Spleen (tissue), 11 donors: ENCODE data around the gene POLR3GL. TPM values are rescaled to one million over a fixed set of nuclear protein-coding genes. Genes with fewer than 3 reads are reported as not detected.
A peak's percentile ranks its signal among the peaks of the same experiment; 100 is the strongest.

Experiments used
- DNase-seq: peaks from one replicate; pipeline ENCODE4 v3.0.0-alpha.2; 2020
- H3K27ac ChIP-seq, 8 donors: fragments of 200-600 bp; sonication (generic) in 7 of 8; 1 replicate in 4 of 8; 2 replicates in 4 of 8; pipeline versions ENCODE4 v1.5.0 to v1.8.0; 2016 to 2021; ENCODE audit warnings: inconsistent platforms in 4 of 8, mild to moderate bottlenecking in 4 of 8, moderate library complexity in 1 of 8
- H3K27me3 ChIP-seq, 7 donors: fragments of 200-600 bp; sonication (generic) in 6 of 7; replicated peaks in 1 of 7; 1 replicate in 4 of 7; 2 replicates in 3 of 7; pipeline versions ENCODE4 v1.5.0 to v1.8.0; 2016 to 2021; ENCODE audit warnings: inconsistent platforms in 3 of 7, mild to moderate bottlenecking in 1 of 7
- H3K36me3 ChIP-seq, 6 donors: fragments of 200-600 bp; sonication (generic) in 5 of 6; 1 replicate in 4 of 6; 2 replicates in 2 of 6; pipeline versions ENCODE4 v1.5.0 to v1.8.0; 2016 to 2021; ENCODE audit warnings: inconsistent platforms in 2 of 6
- H3K4me1 ChIP-seq, 6 donors: fragments of 200-600 bp; sonication (generic) in 5 of 6; 1 replicate in 3 of 6; 2 replicates in 3 of 6; pipeline versions ENCODE4 v1.5.0 to v1.8.0; 2016 to 2021; ENCODE audit warnings: inconsistent platforms in 3 of 6
- H3K4me3 ChIP-seq, 8 donors: fragments of 200-600 bp; sonication (generic) in 7 of 8; 1 replicate in 4 of 8; 2 replicates in 4 of 8; pipeline versions ENCODE4 v1.5.0 to v1.8.0; 2016 to 2021; ENCODE audit warnings: inconsistent platforms in 4 of 8, mild to moderate bottlenecking in 4 of 8, moderate library complexity in 2 of 8
- H3K9me3 ChIP-seq, 8 donors: fragments of 200-600 bp; sonication (generic) in 7 of 8; 1 replicate in 4 of 8; 2 replicates in 4 of 8; pipeline versions ENCODE4 v1.5.0 to v1.8.0; 2016 to 2021; ENCODE audit warnings: inconsistent platforms in 4 of 8
- CTCF ChIP-seq, 11 experiments: fragments of 200-600 bp in 7 of 11; fragments of 450-650 bp in 4 of 11; sonication (generic) in 4 of 11; IDR thresholded peaks in 8 of 11; conservative IDR thresholded peaks in 3 of 11; 1 replicate in 7 of 11; 2 replicates in 4 of 11; pipeline versions ENCODE4 v1.4.0 to v1.8.0; 2016 to 2021; ENCODE audit warnings: antibody characterized with exemption in 11 of 11, inconsistent platforms in 4 of 11, mild to moderate bottlenecking in 1 of 11
- POLR2A ChIP-seq, 3 donors: fragments of 450-650 bp; IDR thresholded peaks; one replicate each; pipeline ENCODE4 v1.5.1; 2017; ENCODE audit warnings: antibody characterized with exemption in 3 of 3, mild to moderate bottlenecking in 1 of 3
- POLR2AphosphoS5 ChIP-seq, 3 donors: sonication (generic); formaldehyde crosslinking; IDR thresholded peaks; one replicate each; pipeline ENCODE4 v1.5.1; 2017; ENCODE audit warnings: antibody characterized with exemption in 3 of 3
- WGBS, 5 donors: extraction: QIAGEN DNeasy Blood & Tissue Kit in 3 of 5; methylation state at CpG; one replicate each; pipeline versions ENCODE4 v1.1.5 to v1.1.7; 2013 to 2018; 5-methylcytosine and 5-hydroxymethylcytosine counted together
- intact Hi-C: fragments of 100-400 bp; cut with DNase I; formaldehyde crosslinking; loops from one replicate; pipeline ENCODE4 v1.15.0; 2023; ENCODE audit warnings: low total_unique reads
- polyA plus RNA-seq, 3 donors: library from polyadenylated mRNA; stranded (reverse); fragments of 200-250 nt; gene quantifications; one replicate each; pipeline ENCODE4 v1.2.1, GENCODE V29; 2013
- total RNA-seq, 7 donors: library from RNA; depleted of rRNA in 3 of 7; stranded (reverse); fragments of >200 nt in 3 of 7; fragmentation: NEBNext Ultra II Directional in 4 of 7; extraction: Animal tissue kit (Norgen Biotek cat#: 25700) in 4 of 7; gene quantifications; one replicate each; pipeline versions ENCODE4 v1.1.0 to v1.2.1, GENCODE V29; 2016 to 2021
- donor health status: healthy with polysubstance abuse.
- donor health status: DM: no; HTN: no; CAD: no; lungs with moderate emphysema.
- donor health status: DM: no; HTN: no; CAD: no.
- donor health status: Bipolar disorder and iron deficiency.
- donor health status: healthy.
- donor health status: DM: no; HTN: no; CAD: no.
- donor health status: DM: yes; HTN: yes; CAD: no.

Gene POLR3GL
- total and polyA plus RNA-seq, 10 donors: 22.1 to 69.2 (median 32.9) TPM

- H3K4me1 ChIP-seq: peaks cover 22 to 36% (median 31%) of the 10 kb centered on the region in 6 donors
- no peaks in the 10 kb centered on the region for H3K9me3 ChIP-seq
- TF ChIP-seq CTCF (IDR thresholded peaks at IDR 0.05 in 8 of 11, conservative IDR thresholded peaks at IDR 0.05 in 3 of 11) (no peak), POLR2A (IDR thresholded peaks at IDR 0.05) (no peak), POLR2AphosphoS5 (IDR thresholded peaks at IDR 0.05) (no peak)
- intact Hi-C loops: loop anchor here (5.0 kb wide), 1 partner anchor 38 kb away; no protein-coding TSS in a partner anchor
- DNase-seq: no peak
- WGBS, 5 donors: 79 to 89% (median 86%) methylated on average over 7 of the region's 7 CpGs
- H3K27ac ChIP-seq: peak overlapping the region in 4 of 8 donors; percentile 11 to 43 (median 26)
- H3K4me3 ChIP-seq: no peak overlapping the region
- peaks cover 0 to 14% (median 0%) of the 10 kb centered on the region in 6 donors for H3K36me3 ChIP-seq
- no peaks in the 10 kb centered on the region for H3K27me3 ChIP-seq
These were observed 10.2 kb downstream of the POLR3GL start for GRCh38 chr1:145974721-145975120.

- WGBS, 5 donors: 77 to 97% (median 90%) methylated on average over 4 of the region's 4 CpGs
- peaks cover 0 to 14% (median 0%) of the 10 kb centered on the region in 6 donors for H3K36me3 ChIP-seq
- H3K9me3 ChIP-seq: no peaks in the 10 kb centered on the region
- H3K27me3 ChIP-seq: no peaks in the 10 kb centered on the region
- intact Hi-C loops: loop anchor here (5.0 kb wide), 1 partner anchor 37 kb away; no protein-coding TSS in a partner anchor
- TF ChIP-seq CTCF (IDR thresholded peaks at IDR 0.05 in 8 of 11, conservative IDR thresholded peaks at IDR 0.05 in 3 of 11) (no peak), POLR2A (IDR thresholded peaks at IDR 0.05) (no peak), POLR2AphosphoS5 (IDR thresholded peaks at IDR 0.05) (no peak)
- peaks cover 27 to 41% (median 36%) of the 10 kb centered on the region in 6 donors for H3K4me1 ChIP-seq
- DNase-seq: no peak
- peak overlapping the region in 4 of 8 donors; percentile 11 to 43 (median 26) for H3K27ac ChIP-seq
- H3K4me3 ChIP-seq: no peak overlapping the region
These were observed 10.7 kb downstream of the POLR3GL start for GRCh38 chr1:145975216-145975615.

- Histone ChIP-seq H3K27me3 (no peaks in the 10 kb centered on the region), H3K36me3 (peaks cover 0 to 14% (median 0%) of the 10 kb centered on the region in 6 donors), H3K4me3 (no peak overlapping the region), H3K4me1 (peaks cover 45 to 59% (median 54%) of the 10 kb centered on the region in 6 donors), H3K27ac (peak overlapping the region; percentile 30 to 100 (median 98)), H3K9me3 (no peaks in the 10 kb centered on the region)
- TF ChIP-seq POLR2AphosphoS5 (IDR thresholded peaks at IDR 0.05) (no peak), CTCF (IDR thresholded peaks at IDR 0.05 in 8 of 11, conservative IDR thresholded peaks at IDR 0.05 in 3 of 11) (no peak), POLR2A (IDR thresholded peaks at IDR 0.05) (no peak)
- intact Hi-C loops: loop anchor here (5.0 kb wide), 1 partner anchor 35 kb away; no protein-coding TSS in a partner anchor
- DNase-seq: no peak
- 82 to 90% (median 87%) methylated on average over 5 of the region's 5 CpGs for WGBS, 5 donors
These were observed 12.5 kb downstream of the POLR3GL start for GRCh38 chr1:145977016-145977415.
